ENCODE results near the gene ANKRD50. TPM values are rescaled to one million over a fixed set of nuclear protein-coding genes. Genes with fewer than 3 reads are reported as not detected.

Gene ANKRD50
- total and polyA plus RNA-seq, 2 of the 4 experiments (the other 2 are of a cell fraction): 8.1 to 35.3 TPM

DNA sequence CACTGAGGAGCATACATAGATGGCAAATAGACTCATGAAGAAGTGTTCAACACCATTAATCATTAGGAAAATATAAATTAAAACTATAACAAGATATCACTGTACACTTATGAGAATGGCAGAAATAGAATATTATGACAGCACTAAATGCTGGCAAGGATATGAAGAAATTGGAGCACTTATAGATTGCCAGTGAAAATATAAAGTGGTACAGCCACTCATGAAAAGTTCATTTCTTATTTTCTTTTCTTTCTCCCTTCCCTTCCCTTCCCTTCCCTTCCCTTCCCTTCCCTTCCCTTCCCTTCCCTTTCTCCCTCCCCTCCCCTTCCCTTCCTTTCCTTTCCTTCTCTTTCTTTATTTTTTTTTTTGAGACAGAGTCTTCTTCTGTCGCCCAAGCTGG, 53.7 kb downstream of the ANKRD50 start:
- Histone ChIP-seq H3K9me3 (ENCODE audit: control insufficient read depth, insufficient read depth, low read length) (no peaks in the 10 kb centered on the region), H3K18ac (ENCODE audit: low read depth, low read length) (no peak overlapping the region), H3K4me1 (ENCODE audit: control insufficient read depth, insufficient read depth, low read length) (no peaks in the 10 kb centered on the region), H3K14ac (replicated peaks; ENCODE audit: low read depth, low read length) (no peak overlapping the region), H3K4me3 (ENCODE audit: insufficient read depth, low read depth, low read length) (no peak overlapping the region), H2AFZ (replicated peaks; ENCODE audit: low read length, poor library complexity) (no peak overlapping the region), H3K36me3 (ENCODE audit: control insufficient read depth, insufficient read depth, low read length) (no peaks in the 10 kb centered on the region), H2BK5ac (ENCODE audit: low read depth, low read length, poor library complexity, severe bottlenecking) (no peak overlapping the region), H2BK15ac (ENCODE audit: low read depth, low read length) (no peak overlapping the region), H3K9ac (ENCODE audit: low read depth, low read length) (no peak overlapping the region), H4K8ac (ENCODE audit: low read depth in 2 of 2, low read length in 2 of 2) (no peak overlapping the region), H2AK9ac (replicated peaks; ENCODE audit: low read depth, low read length, poor library complexity) (no peak overlapping the region), H2BK120ac (ENCODE audit: low read depth, low read length) (no peak overlapping the region), H3K56ac (ENCODE audit: extremely low read depth, insufficient read depth, low read length) (no peak overlapping the region), H4K5ac (ENCODE audit: low read depth, low read length) (no peak overlapping the region), H4K20me1 (ENCODE audit: insufficient read depth, low read length) (no peaks in the 10 kb centered on the region), H3K27ac (ENCODE audit: insufficient read depth, low read length) (no peak overlapping the region), H3K9me1 (ENCODE audit: insufficient read depth, low read length) (no peaks in the 10 kb centered on the region), H2BK20ac (ENCODE audit: low read depth, low read length) (no peak overlapping the region), H3K4me2 (ENCODE audit: low read depth, low read length) (no peak overlapping the region), H3K79me1 (ENCODE audit: low read depth in 1 of 2, low read length in 2 of 2) (no peaks in the 10 kb centered on the region), H3K4ac (ENCODE audit: low read depth, low read length) (no peak overlapping the region), H3K27me3 (ENCODE audit: control insufficient read depth, insufficient read depth, low read length) (no peaks in the 10 kb centered on the region), H3K23ac (ENCODE audit: low read depth, low read length) (no peak overlapping the region), H4K91ac (ENCODE audit: insufficient read depth, low read depth, low read length) (no peak overlapping the region), H2AK5ac (ENCODE audit: low read depth, low read length) (no peak overlapping the region)
- ChIA-PET POLR2A (ENCODE audit: unreplicated experiment) (no interaction called here), CTCF (no interaction called here)
- WGBS, 2 experiments (ENCODE audit: extremely low coverage in 2 of 2, insufficient read length in 1 of 2): no CpG with 5 or more reads among the region's 1 CpG
- intact Hi-C loops (cut with micrococcal nuclease) (no loop called here), in situ Hi-C loops (cut with MboI; ENCODE audit: low sequenced_read_pairs) (no loop called here), dilution Hi-C loops (cut with HindIII; ENCODE audit: low sequenced_read_pairs, unreplicated experiment) (no loop called here)
- BruUV-seq (replicated peaks): no TSS peak
- ATAC-seq (ENCODE audit: low read depth): no peak
- no peak for DNase-seq
- TF ChIP-seq, protein P1, sequence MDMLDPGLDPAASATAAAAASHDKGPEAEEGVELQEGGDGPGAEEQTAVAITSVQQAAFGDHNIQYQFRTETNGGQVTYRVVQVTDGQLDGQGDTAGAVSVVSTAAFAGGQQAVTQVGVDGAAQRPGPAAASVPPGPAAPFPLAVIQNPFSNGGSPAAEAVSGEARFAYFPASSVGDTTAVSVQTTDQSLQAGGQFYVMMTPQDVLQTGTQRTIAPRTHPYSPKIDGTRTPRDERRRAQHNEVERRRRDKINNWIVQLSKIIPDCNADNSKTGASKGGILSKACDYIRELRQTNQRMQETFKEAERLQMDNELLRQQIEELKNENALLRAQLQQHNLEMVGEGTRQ (IDR thresholded peaks at IDR 0.05; ENCODE audit: low read depth, low read length): no peak
- TF ChIP-seq MXI1 (IDR thresholded peaks at IDR 0.05; ENCODE audit: borderline replicate concordance, low read depth, low read length): no peak
- no peak for TF ChIP-seq RAD21 (IDR thresholded peaks at IDR 0.05; ENCODE audit: low read length)
- TF ChIP-seq MAFK (IDR thresholded peaks at IDR 0.05; ENCODE audit: low read depth, low read length): no peak
- no peak for TF ChIP-seq FOS (IDR thresholded peaks at IDR 0.05; ENCODE audit: low read depth, low read length)
- no peak for TF ChIP-seq CEBPB (IDR thresholded peaks at IDR 0.05; ENCODE audit: low read depth, low read length)
- no peak for TF ChIP-seq ELK1 (IDR thresholded peaks at IDR 0.05; ENCODE audit: borderline replicate concordance, low read depth, low read length)
- no peak for TF ChIP-seq RCOR1 (IDR thresholded peaks at IDR 0.05; ENCODE audit: insufficient replicate concordance, low read length)
- no peak for TF ChIP-seq SMC3 (IDR thresholded peaks at IDR 0.05; ENCODE audit: low read depth, low read length)
- TF ChIP-seq MAZ (IDR thresholded peaks at IDR 0.05; ENCODE audit: borderline replicate concordance, low read depth, low read length): no peak

Measured in IMR-90 (cell line).